Smooth muscle cell (in vitro differentiated cells): ENCODE measurements around the gene SRPK1. TPM values are rescaled to one million over a fixed set of nuclear protein-coding genes. Genes with fewer than 3 reads are reported as not detected.

Source experiments
- polyA plus RNA-seq: library from polyadenylated mRNA; unstranded; fragments of >200 nt; fragmentation: Nextera tagmentation; extraction: Ambion mirVana; gene quantifications from 2 replicates; pipeline ENCODE4 v1.2.1, GENCODE V29; 2016
- total RNA-seq: library from RNA; depleted of rRNA; stranded (reverse); fragments of >200 nt; gene quantifications from 2 replicates; pipeline ENCODE4 v1.2.3, GENCODE V29; 2014

SRPK1 gene
- total and polyA plus RNA-seq, 2 experiments from 2014 or later, result 28.2 to 45.7 TPM

Other genes starting within 250 kb of the SRPK1 start
- gene FKBP5, start 232.2 kb downstream of the SRPK1 start, total RNA-seq, result 0.85 TPM in 2 replicates
- gene FKBP5, start 232.2 kb downstream of the SRPK1 start, polyA plus RNA-seq, result 1.6 and 3.8 TPM in 2 replicates
- gene ARMC12, start 184.1 kb downstream of the SRPK1 start, total RNA-seq, result 0.18 and 3.5 TPM in 2 replicates
- gene ARMC12, start 184.1 kb downstream of the SRPK1 start, polyA plus RNA-seq, result not detected in 2 replicates
- not detected in 2 replicates for gene CLPSL2, start 144.5 kb downstream of the SRPK1 start, total RNA-seq
- 1.9 and 2.0 TPM in 2 replicates for gene CLPSL2, start 144.5 kb downstream of the SRPK1 start, polyA plus RNA-seq
- gene CLPSL1, start 140.1 kb downstream of the SRPK1 start, total RNA-seq, result not detected in 2 replicates
- not detected in 2 replicates for gene CLPSL1, start 140.1 kb downstream of the SRPK1 start, polyA plus RNA-seq
- gene CLPS, start 123.8 kb downstream of the SRPK1 start, total RNA-seq, result not detected in 2 replicates
- gene CLPS, start 123.8 kb downstream of the SRPK1 start, polyA plus RNA-seq, result not detected in 2 replicates
- not detected in 2 replicates for gene LHFPL5, start 115.7 kb downstream of the SRPK1 start, total RNA-seq
- not detected in 2 replicates for gene LHFPL5, start 115.7 kb downstream of the SRPK1 start, polyA plus RNA-seq
- not detected in 2 replicates for gene SLC26A8, start 103.5 kb upstream of the SRPK1 start, total RNA-seq
- 0.09 TPM in 1 of 2 replicates, not detected in the other for gene SLC26A8, start 103.5 kb upstream of the SRPK1 start, polyA plus RNA-seq
- 57.6 and 62.8 TPM in 2 replicates for gene MAPK14, start 106.7 kb upstream of the SRPK1 start, total RNA-seq
- 28.0 and 29.3 TPM in 2 replicates for gene MAPK14, start 106.7 kb upstream of the SRPK1 start, polyA plus RNA-seq
- 10.8 and 11.3 TPM in 2 replicates for gene MAPK13, start 209.4 kb upstream of the SRPK1 start, total RNA-seq
- gene MAPK13, start 209.4 kb upstream of the SRPK1 start, polyA plus RNA-seq, result 8.4 and 16.8 TPM in 2 replicates